Camera-type eye (tissue), 1 donor: ENCODE results near the gene STEAP1B. TPM values are rescaled to one million over a fixed set of nuclear protein-coding genes. Genes with fewer than 3 reads are reported as not detected.

Experiments used
- total RNA-seq: library from RNA; depleted of rRNA; stranded (reverse); fragments of >200 nt; gene quantifications from one replicate; pipeline ENCODE4 v1.2.3, GENCODE V29; 2014

The STEAP1B gene
- 1.6 TPM for total RNA-seq

GRCh38 chr7:22499888-22500689 is at the start of gene STEAP1B:
Gene STEAP1B, minus strand, starts transcription at chr7:22500188. Its CDS starts 5,333 bp downstream, at chr7:22494855.

Other genes with a start within 250 kb of the STEAP1B start
- 90.2 TPM for gene RAPGEF5, start 143.0 kb downstream of the STEAP1B start, total RNA-seq
- not detected for gene IL6, start 227.0 kb upstream of the STEAP1B start, total RNA-seq